HEK293T (cell line): Measurements from ENCODE around the gene SKAP1.

Experiments used
- CTCF ChIA-PET: fragments of 350-600 bp; formaldehyde crosslinking; extraction: SDS; loops from one replicate; lab custom pipeline; 2021; ENCODE audit warnings: antibody characterized with exemption, inconsistent platforms; lab: Yijun Ruan, JAX
- POLR2A ChIA-PET: fragments of 350-600 bp; formaldehyde crosslinking; extraction: SDS; loops from one replicate; lab custom pipeline; 2020; ENCODE audit warnings: antibody characterized with exemption, inconsistent platforms; lab: Yijun Ruan, JAX
- DNase-seq: peaks from one replicate; pipeline ENCODE4 v3.0.0; 2012; ENCODE audit warnings: mixed read lengths; ENCODE audit errors: extremely low spot score
- ARNT ChIP-seq: fragments of 450-650 bp; IDR thresholded peaks from 2 replicates; pipeline ENCODE4 v1.6.1; 2017; ENCODE audit warnings: mild to moderate bottlenecking
- BHLHE40 ChIP-seq: fragments of 450-650 bp; IDR thresholded peaks from 2 replicates; pipeline ENCODE4 v1.6.1; 2016; ENCODE audit warnings: mild to moderate bottlenecking, moderate library complexity, borderline replicate concordance
- CTBP1 ChIP-seq: fragments of 450-650 bp; IDR thresholded peaks from 2 replicates; pipeline ENCODE4 v1.6.1; 2016; ENCODE audit warnings: borderline replicate concordance
- ELF4 ChIP-seq: fragments of 450-650 bp; IDR thresholded peaks from 2 replicates; pipeline ENCODE4 v1.6.1; 2017; ENCODE audit warnings: antibody characterized with exemption
- FOXA1 ChIP-seq: fragments of 450-650 bp; IDR thresholded peaks from 2 replicates; pipeline ENCODE4 v1.6.1; 2016; ENCODE audit warnings: mild to moderate bottlenecking
- FOXK2 ChIP-seq: fragments of 450-650 bp; IDR thresholded peaks from 2 replicates; pipeline ENCODE4 v1.6.1; 2016; ENCODE audit warnings: mild to moderate bottlenecking
- FOXM1 ChIP-seq: fragments of 450-650 bp; IDR thresholded peaks from 2 replicates; pipeline ENCODE4 v1.6.1; 2017; ENCODE audit warnings: mild to moderate bottlenecking, borderline replicate concordance
- HDGF ChIP-seq: fragments of 450-650 bp; IDR thresholded peaks from 2 replicates; pipeline ENCODE4 v1.6.1; 2017; ENCODE audit warnings: antibody characterized with exemption, borderline replicate concordance
- L3MBTL2 ChIP-seq: fragments of 450-650 bp; conservative IDR thresholded peaks from 2 replicates; pipeline ENCODE4 v1.6.1; 2016; ENCODE audit warnings: mild to moderate bottlenecking
- LEF1 ChIP-seq: fragments of 450-650 bp; IDR thresholded peaks from 2 replicates; pipeline ENCODE4 v1.6.1; 2017; ENCODE audit warnings: mild to moderate bottlenecking, borderline replicate concordance
- NFRKB ChIP-seq: fragments of 450-650 bp; IDR thresholded peaks from 2 replicates; pipeline ENCODE4 v1.6.1; 2016; ENCODE audit warnings: mild to moderate bottlenecking, moderate library complexity
- PKNOX1 ChIP-seq: fragments of 450-650 bp; IDR thresholded peaks from 2 replicates; pipeline ENCODE4 v1.6.1; 2016
- SP1 ChIP-seq: fragments of 450-650 bp; IDR thresholded peaks from 2 replicates; pipeline ENCODE4 v1.6.1; 2017
- SUZ12 ChIP-seq: fragments of 450-650 bp; IDR thresholded peaks from 2 replicates; pipeline ENCODE4 v1.6.1; 2016; ENCODE audit warnings: mild to moderate bottlenecking
- ZNF384 ChIP-seq: fragments of 450-650 bp; IDR thresholded peaks from 2 replicates; pipeline ENCODE4 v1.6.1; 2016

Gene SKAP1

GRCh38 chr17:48110761-48111160, 319.3 kb downstream of the SKAP1 start:
- ChIA-PET CTCF (no interaction called here), POLR2A (interaction anchor here (1.1 to 1.4 kb wide), 2 partner anchors 10 to 62 kb away, joined by 3 to 4 read pairs; partner anchors contain the start of gene NFE2L1)
- TF ChIP-seq L3MBTL2: no peak
- TF ChIP-seq FOXA1: no peak
- no peak for TF ChIP-seq NFRKB
- no peak for TF ChIP-seq PKNOX1
- no peak for TF ChIP-seq SP1
- no peak for TF ChIP-seq CTBP1
- no peak for TF ChIP-seq ZNF384
- no peak for TF ChIP-seq ELF4
- no peak for TF ChIP-seq LEF1
- DNase-seq: no peak

- ChIA-PET POLR2A (interaction anchor here (0.8 to 2.3 kb wide), 13 partner anchors 7 to 89 kb away, joined by 3 to 19 read pairs (median 4); partner anchors contain the start of gene NFE2L1), CTCF (interaction anchor here (1.3 to 3.5 kb wide), 3 partner anchors 9 to 27 kb away, joined by 3 to 14 read pairs (median 4); no protein-coding TSS in a partner anchor)
- TF ChIP-seq FOXA1 (no peak), FOXK2 (no peak), PKNOX1 (peak; percentile 94), CTBP1 (no peak), HDGF (peak; percentile 97; the same call in 1 of the 2 replicates), SUZ12 (no peak), FOXM1 (no peak), ELF4 (no peak), SP1 (no peak), L3MBTL2 (0 out of 2 replicates have a peak, but pooled peaks have one; percentile 41)
- DNase-seq: peak; percentile 89
These were observed 322.6 kb downstream of the SKAP1 start, which contains the start of gene SNX11 for GRCh38 chr17:48107137-48108055. TSS of gene SNX11 (plus strand) at chr17:48107766. CDS start at chr17:48112044, 4,278 bp downstream.

DNA sequence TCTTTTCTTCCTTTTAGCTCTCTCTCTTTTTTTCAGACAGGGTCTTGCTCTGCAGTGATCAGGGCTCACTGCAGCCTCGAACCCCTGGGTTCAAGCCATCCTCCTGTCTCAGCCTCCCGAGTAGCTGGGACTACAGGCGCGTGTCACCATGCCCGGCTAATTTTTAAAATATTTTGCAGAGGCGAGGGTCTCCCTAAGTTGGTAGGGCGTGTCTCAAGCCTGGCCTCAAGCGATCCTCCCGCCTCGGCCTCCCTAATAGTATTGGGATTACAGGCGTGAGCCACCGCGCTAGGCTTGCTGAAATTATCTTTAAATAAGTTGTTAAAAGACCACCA, 323.2 kb downstream of the SKAP1 start:
- ChIA-PET POLR2A (interaction anchor here (0.8 to 1.6 kb wide), 3 partner anchors 12 to 82 kb away, joined by 3 to 4 read pairs (median 3); partner anchors contain the start of gene NFE2L1), CTCF (interaction anchor here (3.5 kb wide), 1 partner anchor 9 kb away, joined by 14 read pairs; no protein-coding TSS in a partner anchor)
- TF ChIP-seq CTBP1 (no peak), HDGF (no peak), SP1 (no peak), ARNT (no peak), BHLHE40 (no peak), FOXM1 (no peak), FOXK2 (no peak), LEF1 (no peak)
- no peak for DNase-seq

GRCh38 chr17:48104440-48104839, 325.6 kb downstream of the SKAP1 start:
- DNase-seq: no peak
- ChIA-PET CTCF (no interaction called here), POLR2A (no interaction called here)
- no peak for TF ChIP-seq BHLHE40
- TF ChIP-seq SUZ12: no peak
- no peak for TF ChIP-seq PKNOX1
- no peak for TF ChIP-seq L3MBTL2
- no peak for TF ChIP-seq FOXA1
- no peak for TF ChIP-seq FOXK2
- TF ChIP-seq ARNT: no peak
- no peak for TF ChIP-seq ELF4
- TF ChIP-seq FOXM1: no peak
- TF ChIP-seq LEF1: no peak
- TF ChIP-seq HDGF: no peak

GRCh38 chr17:48102798-48103715, 327.0 kb downstream of the SKAP1 start:
- no peak for DNase-seq
- CTCF ChIA-PET: no interaction called here
- POLR2A ChIA-PET: interaction anchor here (0.6 kb wide), 1 partner anchor 263 kb away, joined by 3 read pairs; no protein-coding TSS in a partner anchor

More at GRCh38 chr17:48102798-48103715, 327.0 kb downstream of the SKAP1 start:
- TF ChIP-seq NFRKB (no peak), CTBP1 (no peak), FOXM1 (no peak), LEF1 (no peak)
